Ecto neural progenitor cell (in vitro differentiated cells): ENCODE measurements around the gene VWA3B.
"Not testable (repeated sequence)": the region's sequence is repeated elsewhere in the genome, so short reads cannot be mapped to it uniquely, and the experiment has no call there.

ENCODE experiments used
- DNase-seq: peaks from one replicate; pipeline ENCODE4 v3.0.0-alpha.2; 2018; ENCODE audit warnings: low spot score

VWA3B gene

DNA sequence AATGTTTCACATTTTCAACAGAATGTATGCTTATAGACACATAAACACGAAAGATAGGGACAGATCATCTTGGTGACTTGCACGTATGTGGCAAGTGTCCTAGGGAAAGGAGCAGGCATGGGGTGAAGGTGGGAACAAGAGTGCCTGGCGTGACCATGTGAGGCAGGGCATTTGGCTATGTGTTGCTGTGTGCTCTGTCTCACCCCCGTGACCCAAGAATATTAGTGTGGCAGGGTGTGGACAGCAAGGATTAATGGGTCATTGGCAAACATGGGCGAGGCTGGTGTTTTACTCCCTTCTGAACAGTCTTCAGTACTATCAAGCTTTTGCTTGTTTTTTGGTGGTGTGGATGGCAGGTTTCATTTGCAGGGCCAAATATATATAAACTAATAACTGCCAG, 1.3 kb upstream of the VWA3B start:
- no peak for DNase-seq

DNA sequence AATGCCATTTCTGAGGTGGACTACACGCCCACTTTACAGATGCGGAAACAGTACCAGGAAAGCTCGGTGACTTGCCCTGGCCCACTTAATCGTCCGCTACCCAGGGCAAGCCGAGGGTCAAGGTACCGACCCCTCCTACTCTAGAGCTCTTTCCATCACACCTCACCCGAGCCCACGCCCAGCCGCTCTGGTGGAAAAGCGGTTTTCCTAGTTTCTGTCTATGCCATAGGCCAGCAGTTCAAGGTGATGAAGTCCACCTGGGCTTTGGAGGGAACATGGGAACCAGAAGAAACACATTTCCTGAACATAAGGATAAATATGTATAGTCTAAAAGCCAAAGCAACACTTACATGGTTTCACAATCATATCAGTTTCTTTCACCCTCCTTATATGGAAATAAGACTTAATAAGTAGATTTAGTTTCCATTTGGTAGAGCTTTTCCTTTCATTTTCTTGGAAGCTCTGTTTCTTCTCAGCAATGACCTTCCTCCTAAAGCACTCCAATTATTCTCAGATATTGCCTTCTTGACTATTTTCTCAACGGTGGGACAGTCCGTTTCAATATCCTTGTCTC, 567 bp downstream of the VWA3B start:
- no peak for DNase-seq

DNA sequence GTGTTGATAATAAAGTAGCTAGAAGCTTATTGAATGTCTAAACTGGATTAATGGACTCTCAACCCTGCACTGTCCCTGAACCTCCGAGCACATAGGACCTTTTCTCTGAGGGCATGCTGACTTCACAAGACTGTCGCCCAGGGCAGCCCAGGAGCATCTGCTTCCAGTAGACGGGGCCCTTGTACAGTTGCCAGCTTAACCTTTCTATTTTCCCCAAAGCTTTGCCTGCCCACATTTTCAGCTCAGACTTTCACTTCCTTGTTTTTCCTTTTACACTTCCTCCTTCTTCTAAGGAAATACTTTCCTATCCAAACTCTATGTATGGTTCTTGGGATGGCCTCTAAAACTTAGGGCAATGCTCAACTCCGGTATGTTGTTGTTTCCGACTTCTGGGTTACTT, 1.3 kb downstream of the VWA3B start:
- DNase-seq: no peak

DNA sequence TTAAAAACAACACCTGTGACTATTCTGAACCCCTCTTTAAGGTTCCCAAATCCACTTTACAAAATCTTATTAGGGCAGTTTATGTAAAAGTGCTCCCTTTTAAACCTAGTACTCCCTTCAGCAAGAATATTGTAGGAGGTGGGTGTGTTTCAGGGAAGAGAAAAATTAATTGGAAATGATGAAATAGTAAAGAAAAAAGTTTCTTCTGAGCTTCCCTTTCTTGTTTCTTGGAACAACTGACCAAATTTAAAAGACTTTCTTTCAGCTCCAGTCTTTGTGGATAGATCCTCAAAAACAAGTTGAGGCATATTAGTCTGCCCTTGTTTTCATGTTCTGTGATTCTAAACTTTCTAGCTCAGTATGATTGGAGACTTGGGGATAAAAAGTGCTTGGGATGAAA, 3.0 kb downstream of the VWA3B start:
- DNase-seq: no peak

DNA sequence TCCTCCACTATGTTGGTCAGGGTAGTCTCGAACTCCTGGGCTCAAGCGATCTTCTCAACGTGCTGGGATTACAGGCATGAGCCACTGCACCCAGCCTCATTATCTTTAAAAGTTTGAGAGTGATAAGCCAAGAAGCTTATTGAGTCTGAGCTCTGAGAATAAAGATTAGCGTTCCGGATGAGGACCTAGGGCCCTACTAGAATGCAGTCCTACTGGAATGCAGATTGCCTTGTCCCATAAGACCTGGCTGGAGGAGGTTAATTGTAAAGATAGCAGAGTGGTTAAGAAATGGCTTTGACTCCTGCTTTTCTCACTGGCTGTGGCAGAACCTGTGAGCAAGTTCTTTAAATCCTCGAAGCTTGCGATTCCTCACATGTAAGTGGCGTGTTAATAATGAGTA, 4.0 kb downstream of the VWA3B start:
- DNase-seq: no peak

DNA sequence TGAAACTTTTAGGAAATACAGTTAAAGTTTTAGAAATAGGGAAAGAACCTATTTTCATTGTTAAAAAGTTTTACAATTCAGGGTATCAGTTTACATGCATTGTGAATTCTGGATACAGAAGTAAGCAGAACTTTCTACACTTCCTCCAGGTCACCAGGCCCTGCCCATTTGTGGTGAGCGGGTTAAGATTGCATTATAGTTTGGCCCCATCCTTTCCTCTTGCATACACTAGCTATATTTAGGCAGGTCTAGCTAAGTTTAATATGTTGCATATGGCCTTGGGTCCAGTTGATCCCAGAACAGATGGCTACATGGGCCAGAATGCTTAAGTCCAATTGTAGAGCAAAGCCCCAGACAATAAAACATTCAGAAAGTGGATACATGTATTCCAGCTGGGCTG, 4.8 kb downstream of the VWA3B start:
- DNase-seq: no peak

DNA sequence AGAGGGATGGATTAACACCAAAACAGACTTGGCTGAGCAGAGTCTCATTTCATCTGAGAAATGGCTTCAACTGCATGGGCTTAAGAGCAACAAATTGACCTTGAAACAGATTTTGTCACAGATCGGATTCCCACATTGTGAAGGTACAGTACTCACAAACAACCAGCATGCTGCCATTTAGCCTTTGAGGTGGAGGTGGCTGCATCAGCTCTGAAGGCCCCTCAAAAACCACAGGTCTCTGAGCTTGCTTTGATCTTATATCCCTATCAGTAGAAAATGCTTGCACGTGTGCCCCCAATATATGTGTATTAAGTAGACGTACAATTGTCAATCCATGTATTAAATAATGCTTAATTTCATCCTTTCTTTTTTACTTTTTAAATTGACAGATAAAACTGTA, 6.2 kb downstream of the VWA3B start:
- DNase-seq: no peak

DNA sequence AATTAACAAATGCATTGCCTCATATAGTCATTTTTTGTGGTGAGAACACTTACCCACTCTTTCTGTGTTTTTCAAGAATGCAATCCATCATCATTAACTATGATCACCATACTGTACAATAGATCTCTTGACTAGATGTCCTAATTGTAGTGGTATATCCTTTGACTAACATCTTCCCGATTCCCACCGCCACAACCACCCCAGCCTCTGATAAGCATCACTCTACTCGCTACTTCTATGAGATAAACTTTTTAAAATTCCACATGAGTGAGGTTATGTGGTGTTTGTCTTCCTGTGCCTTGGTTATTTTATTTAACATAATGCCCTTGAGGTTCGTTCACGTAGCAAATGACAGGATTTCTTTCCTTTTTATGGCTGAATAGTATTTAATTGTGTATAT, 6.6 kb downstream of the VWA3B start:
- no peak for DNase-seq

DNA sequence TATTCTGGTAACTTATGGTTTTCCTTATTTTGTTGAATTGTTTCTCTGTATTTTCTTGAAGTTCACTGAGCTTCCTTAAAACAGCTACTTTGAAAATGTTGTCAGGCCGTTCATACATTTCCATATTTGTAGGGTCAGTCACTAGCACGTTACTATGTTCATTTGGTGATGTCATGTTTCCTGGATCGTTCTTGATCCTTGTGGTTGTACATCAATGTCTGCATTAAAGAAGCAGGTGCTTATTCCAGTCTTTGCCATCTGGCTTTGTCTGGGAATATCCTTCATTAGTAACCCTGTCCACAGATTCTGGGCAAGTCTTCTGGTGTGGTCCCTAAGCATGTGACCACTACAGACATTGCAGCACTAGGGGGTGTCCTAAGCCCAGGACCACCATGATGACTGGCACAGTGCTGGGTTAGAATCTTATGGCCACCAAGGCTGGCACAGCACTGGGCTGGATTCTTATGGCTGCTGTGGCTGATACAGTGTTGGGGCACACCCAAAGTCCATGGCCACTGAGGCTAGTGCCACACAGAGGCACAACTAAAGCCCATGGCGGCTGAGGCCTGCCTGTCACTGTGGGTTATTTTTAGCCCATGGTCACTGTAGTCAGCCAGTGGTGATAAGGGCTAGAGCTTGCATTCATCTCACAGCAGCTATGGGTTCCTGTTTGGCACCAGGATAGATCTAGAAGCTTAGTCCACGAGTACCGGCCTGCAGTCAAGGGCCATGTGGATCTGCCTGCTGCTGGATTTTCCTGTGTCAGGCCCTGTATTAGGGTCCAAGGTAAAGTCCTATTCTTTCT, 13.2 kb downstream of the VWA3B start:
- DNase-seq: no peak

DNA sequence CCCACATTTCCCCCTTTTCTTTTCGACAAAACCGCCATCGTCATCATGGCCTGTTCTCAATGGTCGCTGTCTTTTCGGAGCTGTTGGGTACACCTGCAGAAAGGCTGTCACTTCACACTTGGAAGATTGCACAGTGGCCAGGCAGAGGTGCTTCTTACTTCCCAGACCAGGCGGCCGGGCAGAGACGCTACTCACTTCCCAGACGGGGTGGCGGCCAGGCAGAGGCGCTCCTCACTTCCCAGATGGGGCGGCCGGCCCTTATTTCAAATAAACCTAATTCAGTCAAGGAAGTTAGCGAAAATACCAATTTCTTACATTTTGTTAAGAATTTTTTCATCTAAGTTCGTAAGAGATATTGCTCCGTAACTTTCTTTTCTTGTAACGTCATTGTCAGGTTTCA, 15.3 kb downstream of the VWA3B start:
- not testable (repeated sequence) for DNase-seq

DNA sequence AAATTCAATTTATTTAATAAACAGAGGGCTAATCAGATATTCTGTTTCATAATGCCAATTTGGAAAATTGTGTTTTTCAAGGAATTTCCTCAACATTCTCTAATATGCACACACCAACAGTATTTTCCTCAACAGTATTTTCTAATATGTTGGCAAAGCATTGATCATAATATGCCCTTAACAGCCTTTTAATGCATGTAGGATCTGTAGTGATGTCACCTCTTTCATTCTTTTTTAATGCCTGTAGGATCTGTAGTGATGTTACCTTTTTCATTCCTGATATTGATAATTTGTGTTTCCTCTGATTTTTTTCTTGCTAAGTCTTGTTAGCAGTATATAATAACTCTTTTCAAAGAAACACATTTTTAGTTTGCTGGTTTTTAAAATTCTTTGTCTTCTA, 15.9 kb downstream of the VWA3B start:
- DNase-seq: no peak

DNA sequence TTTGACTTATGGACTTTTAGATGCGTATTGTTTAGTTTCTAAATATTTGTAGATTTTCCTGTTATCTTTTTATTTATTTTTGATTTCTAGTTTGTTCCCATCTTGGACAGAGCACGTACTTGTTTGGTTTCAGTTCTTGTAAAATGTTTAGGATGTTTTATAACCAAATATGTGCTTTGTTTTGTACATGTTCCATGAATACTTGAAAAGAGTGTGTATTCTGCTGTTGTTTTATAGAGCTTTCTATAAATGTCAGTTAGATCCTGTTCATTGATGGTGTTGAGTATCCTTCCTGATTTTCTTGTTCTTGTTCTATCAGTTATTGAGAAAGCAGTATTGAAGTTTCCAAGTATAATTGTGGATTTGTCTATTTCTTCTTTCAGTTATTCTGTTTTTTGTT, 21.1 kb downstream of the VWA3B start:
- no peak for DNase-seq

DNA sequence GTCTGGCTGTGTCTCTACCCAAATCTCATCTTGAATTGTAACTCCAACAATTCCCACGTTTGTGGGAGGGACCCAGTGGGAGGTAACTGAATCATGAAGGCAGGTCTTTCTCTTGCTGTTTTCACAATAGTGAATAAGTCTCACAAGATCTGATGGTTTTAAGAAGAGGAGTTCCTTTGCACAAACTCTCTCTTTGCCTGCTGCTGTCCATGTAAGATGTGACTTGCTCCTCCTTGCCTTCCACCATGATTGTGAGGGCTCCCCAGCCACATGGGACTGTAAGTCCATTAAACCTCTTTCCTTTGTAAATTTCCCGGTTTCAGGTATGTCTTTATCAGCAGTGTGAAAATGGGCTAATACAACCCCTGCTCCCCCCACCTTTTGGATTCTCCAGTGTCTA, 23.8 kb downstream of the VWA3B start:
- DNase-seq: no peak

DNA sequence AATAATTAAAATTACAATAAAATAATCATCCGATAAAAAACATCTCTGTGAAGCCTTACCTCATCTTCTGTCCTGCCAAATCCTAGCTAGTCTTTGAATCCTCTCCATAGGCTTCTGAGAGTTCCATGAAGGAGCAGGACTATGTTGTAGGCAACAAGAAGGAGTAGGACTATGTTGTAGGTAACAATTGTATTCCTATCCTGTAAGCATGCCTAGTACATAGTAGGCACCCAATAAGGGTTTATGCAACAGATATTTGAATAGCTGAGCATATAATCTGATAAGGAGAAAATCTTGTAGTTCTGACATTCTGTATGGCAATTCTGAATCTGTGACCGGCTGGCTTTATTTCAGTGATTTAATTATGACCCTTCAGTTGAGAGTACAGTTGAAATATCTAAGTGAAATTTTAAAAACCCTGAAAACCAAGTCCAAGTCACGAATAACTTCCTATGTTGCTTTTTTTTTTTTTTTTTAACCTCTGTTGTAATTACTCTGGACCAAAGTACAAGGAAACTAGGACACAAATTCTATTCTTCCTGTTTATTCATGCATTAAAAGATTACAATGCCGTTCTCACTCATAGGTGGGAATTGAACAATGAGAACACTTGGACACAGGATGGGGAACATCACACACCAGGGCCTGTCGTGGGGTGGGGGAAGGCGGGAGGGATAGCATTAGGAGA, 27.8 kb downstream of the VWA3B start:
- no peak for DNase-seq

DNA sequence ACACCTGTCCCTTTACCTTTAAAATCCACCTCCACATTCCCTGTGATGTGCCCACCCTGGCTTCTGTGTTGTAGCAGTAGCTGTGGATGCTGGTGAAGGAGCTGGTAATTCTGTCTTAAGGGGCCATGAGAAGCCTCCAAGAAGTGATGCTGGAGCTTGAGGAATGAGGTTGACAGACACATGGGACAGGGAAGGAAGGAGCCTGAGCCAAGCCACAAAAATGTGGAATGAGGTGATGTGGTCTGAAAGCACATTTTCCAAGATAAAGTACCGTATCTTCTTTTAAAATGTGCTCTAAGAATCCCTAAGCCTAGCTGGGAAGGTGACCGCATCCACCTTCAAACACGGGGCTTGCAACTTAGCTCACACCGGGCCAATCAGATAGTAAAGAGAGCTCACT, 31.2 kb downstream of the VWA3B start:
- DNase-seq: no peak

DNA sequence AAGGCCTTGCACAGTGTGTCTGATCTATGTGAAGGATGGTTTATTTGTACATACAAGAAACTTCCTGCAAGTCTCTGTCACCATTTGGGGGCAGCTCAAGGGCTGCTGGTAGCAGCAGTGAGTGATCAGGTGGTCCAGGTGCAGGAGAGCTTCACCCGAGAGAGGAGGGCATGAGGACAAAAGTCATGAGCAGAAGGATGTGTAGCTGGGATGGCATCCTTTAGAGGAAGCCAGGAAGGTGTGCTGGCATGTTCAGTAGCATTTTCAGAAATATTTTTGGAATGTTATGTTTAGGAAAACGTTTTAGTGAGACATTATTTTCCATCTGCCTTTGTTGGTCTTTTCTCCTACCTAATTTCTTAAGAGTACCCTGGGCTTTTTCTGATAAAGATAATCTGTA, 31.9 kb downstream of the VWA3B start:
- no peak for DNase-seq

DNA sequence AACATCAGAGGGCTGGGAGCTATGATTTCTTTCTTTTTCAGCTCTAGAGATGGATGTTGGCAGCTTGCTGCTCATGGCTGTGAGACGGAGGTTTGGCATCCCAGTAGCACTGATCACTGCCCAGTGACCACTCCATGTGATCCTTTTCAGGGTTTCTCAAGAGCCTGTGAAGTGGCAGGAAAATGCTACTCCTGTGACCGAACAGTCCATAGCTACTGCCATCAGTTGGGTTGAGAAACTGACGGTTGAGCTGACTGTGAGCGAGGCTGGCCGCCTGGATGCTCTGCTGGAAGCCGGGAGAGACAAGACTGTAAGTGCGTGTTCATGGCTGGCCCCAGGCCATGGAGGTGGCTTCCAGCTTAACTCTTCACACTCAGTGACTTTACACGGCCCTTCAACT, 34.2 kb downstream of the VWA3B start:
- no peak for DNase-seq

DNA sequence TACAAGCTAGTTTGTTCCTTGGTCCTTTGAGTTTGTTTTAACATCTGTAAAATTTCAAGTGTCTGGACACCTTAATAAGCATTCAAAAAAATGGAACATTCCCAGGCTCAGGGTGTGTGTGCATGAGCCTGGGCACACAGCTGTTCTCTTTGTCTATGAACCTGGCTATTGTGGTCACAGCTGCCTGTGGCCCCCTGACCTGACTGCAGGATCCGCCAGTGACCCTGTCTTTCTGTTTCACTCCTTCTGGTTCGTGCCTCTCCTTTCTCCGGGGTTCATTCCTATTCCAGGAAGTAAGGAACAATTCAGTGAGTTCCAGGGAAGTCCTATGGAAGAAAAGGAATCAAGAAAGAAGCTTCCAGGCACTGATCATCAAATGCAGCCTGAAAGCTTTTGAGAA, 35.6 kb downstream of the VWA3B start:
- DNase-seq: no peak

DNA sequence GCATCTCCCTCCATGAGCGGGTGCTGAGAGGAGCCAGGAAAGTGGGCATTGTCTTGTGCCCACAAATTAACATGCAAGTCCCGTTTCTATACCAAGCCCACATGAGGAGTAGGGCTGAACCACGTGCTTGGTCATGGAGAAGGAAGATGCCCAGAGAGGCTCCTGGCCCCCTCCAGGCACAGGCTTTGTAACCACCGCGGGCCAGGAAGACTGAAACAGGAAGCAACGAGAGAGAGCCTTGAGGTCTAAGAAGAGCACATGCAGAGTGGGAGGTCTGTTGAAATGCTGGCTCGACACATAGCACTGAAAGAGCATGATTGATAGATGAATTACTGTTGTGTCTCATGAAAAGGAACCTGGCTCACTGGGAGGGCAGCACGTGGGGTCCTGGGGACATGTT, 36.3 kb downstream of the VWA3B start:
- no peak for DNase-seq

DNA sequence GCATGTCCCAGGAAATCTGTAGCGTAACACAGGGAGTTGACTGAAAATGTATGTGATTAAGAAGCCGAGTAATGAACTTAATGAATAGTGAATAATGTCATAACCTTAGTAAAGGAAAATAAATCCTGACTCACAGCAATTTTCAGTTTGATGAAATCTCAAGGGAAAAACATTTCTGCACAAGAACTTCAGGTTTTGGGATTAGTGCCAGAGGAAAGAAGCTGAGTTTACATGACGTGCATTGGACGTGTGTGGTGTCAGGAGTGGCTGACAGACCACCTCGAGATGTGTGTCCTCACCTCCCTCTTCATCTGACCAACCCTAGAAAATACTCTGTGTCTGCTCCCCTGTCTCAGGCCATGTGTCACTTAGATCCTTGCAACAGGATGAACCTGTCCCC, 39.1 kb downstream of the VWA3B start:
- no peak for DNase-seq

DNA sequence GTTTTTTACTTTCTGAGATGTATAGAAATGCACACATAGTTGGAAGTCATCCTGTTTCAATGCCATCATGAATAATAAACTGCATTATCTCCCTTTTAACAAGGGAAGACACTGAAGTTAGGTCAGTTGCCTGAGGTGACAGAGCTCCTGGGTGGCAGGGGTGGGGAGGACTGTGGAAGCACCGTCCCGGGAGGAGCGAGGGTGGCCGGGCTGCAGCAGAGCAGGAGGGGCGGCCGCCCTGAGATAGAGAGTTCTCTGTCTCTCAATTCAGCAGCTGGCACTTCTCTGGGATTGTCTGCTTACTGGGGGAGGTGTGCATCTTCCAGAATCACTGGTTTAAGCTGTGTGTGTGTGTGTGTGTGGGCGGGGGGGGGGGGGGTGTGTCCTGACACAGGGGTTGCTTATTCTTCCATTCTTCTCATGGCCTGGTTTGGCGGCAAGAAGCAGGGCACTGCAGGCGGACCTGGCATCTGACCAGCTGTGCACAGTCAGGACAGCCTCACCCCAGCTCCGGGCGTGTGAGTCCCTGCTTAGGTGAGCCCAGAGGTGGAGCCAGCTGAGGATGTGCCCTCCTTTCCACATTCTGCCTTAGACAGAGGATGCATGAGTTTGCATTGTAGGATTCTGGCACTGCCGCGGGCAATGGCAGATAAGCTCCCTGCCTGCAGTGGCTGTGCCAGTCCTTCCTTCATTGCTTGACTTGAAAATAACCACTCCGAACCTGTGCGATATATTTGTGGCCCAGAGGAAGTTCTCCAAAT, 40.4 kb downstream of the VWA3B start:
- no peak for DNase-seq

DNA sequence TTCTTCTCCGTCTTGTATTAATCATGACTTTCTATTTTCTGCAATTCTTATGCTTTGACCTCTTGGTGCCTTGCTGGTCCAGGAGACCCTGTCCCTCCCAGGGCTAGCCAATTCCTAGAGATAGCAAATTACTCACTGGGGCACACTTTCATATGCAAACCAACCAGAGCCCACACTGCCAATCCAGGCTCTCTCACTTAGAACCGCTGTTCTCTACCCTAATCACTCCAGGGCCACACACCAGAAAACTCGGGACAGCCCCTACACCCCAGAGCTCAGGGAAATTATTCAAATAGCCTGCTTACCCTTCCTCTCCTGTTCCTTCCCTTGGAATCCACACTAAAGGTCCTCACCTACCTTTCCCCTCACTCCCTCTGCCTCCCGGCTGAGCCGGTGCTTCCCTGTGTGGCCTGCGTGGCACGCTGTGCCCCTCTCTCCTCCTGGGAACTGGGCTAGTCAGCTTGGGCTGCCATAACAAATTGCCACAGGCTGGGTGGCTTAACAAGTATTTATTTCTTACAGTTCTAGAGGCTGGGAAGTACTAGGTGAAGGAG, 41.7 kb downstream of the VWA3B start:
- DNase-seq: no peak

DNA sequence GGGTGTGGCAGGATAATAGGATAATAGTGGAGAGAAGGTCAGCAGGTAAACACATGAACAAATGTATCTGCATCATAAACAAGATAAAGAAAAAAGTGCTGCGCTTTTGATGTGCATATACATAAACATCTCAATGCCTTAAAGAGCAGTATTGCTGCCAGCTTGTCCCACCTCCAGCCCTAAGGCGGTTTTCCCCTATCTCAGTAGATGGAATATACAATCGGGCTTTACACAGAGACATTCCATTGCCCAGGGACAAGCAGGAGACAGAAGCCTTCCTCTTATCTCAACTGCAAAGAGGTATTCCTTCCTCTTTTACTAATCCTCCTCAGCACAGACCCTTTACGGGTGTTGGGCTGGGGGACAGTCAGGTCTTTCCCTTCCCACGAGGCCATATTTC, 43.1 kb downstream of the VWA3B start:
- not testable (repeated sequence) for DNase-seq
